ENCODE measurements around the gene LIMS1.
A peak's percentile ranks its signal among the peaks of the same experiment; 100 is the strongest.
"Not testable (repeated sequence)": the region's sequence is repeated elsewhere in the genome, so short reads cannot be mapped to it uniquely, and the experiment has no call there.

LIMS1 gene

GRCh38 chr2:108588070-108588668 is 53.9 kb downstream of the LIMS1 start:
- ATAC-seq: no peak

- no peak for ATAC-seq
Observed at GRCh38 chr2:108589372-108589771, 55.1 kb downstream of the LIMS1 start.

- no peak for ATAC-seq
Observed at GRCh38 chr2:108589781-108590180, 55.5 kb downstream of the LIMS1 start.

GRCh38 chr2:108591163-108591562 is 56.9 kb downstream of the LIMS1 start:
- peak in 1 of 2 donors; percentile 21 for ATAC-seq

DNA sequence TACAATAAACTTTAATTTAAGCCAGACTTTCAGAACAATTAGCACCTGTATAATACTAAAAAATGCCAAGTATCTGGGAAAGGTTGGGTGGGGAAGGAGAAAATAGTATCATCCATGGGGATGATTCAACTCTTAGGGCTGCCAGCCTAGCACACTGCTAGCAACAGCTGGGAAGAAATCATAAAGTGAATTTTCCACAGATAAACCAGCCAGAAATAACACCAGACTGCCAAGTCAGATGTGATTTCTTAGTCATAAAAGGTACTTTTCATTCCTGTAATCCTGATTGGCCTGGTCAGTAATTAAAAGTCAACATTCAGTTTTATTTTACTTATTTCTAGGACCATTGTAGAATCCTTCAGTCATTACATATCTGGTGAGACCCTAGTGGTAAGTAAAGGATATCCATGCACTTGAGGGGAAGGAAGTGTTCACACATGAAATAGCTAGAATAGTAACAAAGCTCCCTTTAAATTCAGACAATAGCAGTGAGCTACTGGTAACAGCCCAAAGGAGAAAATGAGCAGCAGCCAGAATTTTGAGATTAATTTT is 59.4 kb downstream of the LIMS1 start:
- no peak for ATAC-seq

GRCh38 chr2:108594132-108594981 is 60.1 kb downstream of the LIMS1 start:
- peak; percentile 74 to 88 for ATAC-seq

DNA sequence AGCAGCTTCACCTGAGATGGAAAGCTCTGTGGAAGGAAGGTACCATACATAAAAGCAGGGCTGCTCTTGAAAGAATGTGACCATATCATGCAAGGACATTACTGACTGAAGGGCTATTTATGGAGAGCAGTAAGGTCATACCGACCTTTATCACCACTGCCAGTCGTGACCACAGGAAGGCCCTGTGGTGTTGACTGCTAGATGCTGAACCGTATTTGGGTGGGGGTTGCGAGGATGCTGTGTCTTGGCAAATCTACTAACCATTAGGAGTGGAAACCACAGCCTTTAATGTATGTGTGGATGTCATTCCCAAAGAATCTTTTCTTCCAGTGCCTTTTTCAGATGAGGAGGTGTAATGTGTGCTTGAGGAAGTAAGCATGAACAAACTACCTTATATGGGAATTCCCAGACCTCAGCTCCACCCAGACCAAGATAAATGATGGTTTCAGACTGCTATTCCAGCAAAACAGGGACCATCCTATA is 60.8 kb downstream of the LIMS1 start:
- peak in 1 of 2 donors; percentile 27 for ATAC-seq

GRCh38 chr2:108595771-108596170 is 61.5 kb downstream of the LIMS1 start:
- not testable (repeated sequence) for ATAC-seq

DNA sequence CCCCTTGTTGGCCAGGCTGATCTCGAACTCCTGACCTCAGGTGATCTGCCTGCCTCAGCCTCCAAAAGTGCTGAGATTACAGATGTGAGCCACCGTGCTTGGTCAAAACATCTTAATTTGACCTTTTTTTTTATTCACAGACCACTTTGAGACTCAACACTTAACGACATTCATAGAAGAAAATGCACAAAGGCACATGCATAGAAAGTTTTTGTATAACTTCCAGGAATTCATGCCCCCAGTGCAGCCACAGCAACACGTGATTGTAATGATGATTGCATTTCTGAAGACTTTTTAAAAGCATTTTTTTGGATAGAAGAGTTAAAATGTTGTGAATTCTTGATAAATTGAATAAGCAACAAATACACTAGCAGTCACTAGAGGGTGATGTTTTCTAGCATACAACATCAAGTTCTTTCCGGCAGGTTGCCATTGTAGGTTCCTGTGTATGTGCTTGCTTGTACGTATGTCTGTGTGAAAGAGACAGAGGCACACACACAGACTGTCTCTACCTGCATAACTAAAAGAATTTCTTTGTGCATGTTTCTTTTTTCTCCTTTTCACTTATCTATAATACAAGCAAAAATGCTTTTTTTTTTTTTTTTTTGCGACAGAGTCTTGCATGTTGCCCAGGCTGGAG is 63.0 kb downstream of the LIMS1 start:
- peak; percentile 39 to 50 for ATAC-seq

DNA sequence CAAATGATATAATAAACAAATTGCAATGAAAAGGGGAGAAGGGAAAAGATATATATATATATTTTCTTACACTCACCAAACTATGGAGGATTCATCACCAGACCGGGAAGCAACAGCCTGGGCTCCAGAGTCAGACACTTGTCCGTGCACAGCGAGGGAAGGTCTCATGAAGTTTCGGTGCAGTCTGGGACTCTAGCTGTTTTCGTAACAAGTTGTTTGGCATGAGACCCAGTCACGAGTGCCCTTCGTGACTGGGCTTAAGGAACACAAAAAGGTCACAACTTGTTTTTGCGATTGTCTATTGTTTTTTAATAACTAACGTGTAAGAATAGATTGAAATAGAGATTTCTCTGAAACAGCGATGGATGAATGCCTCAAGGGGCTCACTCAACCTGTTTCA is 66.9 kb downstream of the LIMS1 start:
- ATAC-seq: not testable (repeated sequence)

DNA sequence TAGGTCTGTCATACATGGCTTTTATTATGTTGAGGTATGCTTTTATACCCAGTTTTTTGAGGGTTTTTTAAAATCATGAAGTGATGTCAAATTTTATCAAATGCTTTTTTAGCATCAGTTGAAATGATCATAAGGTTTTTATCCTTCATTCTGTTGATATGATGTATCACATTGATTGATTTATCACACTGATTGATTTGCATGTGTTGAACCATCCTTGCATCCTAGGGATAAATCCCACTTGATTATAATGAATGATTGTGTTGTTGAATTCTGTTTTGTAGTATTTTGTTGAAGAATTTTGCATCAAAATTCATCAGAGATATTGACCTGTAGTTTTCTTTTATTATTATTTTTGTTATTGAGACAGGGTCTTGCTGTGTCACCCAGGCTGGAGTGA is 68.2 kb downstream of the LIMS1 start:
- no peak for ATAC-seq

- no peak for ATAC-seq
Observed at GRCh38 chr2:108604196-108604595, 69.9 kb downstream of the LIMS1 start.

GRCh38 chr2:108605947-108606346 is 71.7 kb downstream of the LIMS1 start:
- ATAC-seq: peak; percentile 33 to 58

DNA sequence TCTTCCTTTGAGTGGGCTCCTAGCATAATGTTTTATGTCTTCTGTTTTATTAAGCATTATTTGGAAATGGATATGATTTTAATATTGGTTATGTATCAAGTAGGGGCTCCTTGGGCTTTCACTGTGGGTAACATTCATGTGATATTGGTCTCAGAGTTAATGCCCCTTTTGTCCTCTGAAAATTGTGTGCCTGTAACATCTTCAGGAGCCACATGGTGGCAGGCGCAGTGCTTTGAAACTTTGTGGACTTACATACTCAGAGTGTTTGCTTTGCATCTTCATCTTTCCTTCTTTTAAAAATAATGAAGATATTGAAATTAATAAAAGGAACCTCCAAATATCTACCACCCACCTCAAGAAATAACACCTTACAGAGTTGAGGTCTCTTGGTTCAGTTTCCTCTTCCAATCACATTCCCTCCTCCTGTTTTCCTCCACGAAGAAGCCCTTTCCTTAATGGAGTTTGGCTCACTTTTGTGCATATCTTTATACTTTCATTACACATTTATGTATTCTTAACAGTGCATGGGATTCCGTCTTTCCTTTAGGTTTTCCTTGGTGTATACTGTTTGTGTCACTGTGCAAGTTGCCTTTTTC is 73.5 kb downstream of the LIMS1 start:
- ATAC-seq: no peak

- ATAC-seq: no peak
Observed at GRCh38 chr2:108611021-108611420, 76.8 kb downstream of the LIMS1 start.

GRCh38 chr2:108612153-108612513 is 77.9 kb downstream of the LIMS1 start:
- ATAC-seq: peak; percentile 61 to 63

DNA sequence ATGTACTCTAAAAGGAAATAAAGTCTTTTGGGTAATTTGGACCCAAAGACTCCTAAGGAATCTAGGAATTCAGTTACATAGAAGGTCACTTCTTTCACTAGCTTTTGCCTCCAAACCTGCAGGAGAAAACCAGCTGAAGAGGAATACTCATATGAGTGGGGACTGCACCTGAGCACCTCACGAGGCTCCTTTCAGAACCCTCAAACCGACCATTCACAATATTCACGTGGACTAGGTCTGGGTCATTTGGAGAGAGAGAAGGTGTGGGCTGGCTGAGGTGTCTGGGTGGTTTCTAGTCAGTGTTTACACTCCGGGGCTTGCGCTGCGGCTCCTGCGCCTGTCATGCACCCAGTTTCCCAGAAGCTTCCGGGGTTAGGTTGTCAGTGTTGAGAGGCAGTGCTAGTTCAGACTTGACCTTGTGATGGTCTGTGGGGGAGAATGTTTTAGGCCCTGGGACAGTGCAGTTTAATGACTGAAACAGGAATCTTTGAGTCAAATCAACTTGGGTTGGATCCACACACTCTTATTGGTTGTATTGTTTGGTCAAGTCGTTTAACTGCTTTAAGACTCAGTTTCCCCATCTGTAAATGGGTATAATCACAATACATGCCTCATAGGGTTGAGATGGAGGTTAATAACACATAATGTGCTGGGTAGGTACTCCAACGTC is 78.4 kb downstream of the LIMS1 start:
- peak; percentile 73 to 84 for ATAC-seq

DNA sequence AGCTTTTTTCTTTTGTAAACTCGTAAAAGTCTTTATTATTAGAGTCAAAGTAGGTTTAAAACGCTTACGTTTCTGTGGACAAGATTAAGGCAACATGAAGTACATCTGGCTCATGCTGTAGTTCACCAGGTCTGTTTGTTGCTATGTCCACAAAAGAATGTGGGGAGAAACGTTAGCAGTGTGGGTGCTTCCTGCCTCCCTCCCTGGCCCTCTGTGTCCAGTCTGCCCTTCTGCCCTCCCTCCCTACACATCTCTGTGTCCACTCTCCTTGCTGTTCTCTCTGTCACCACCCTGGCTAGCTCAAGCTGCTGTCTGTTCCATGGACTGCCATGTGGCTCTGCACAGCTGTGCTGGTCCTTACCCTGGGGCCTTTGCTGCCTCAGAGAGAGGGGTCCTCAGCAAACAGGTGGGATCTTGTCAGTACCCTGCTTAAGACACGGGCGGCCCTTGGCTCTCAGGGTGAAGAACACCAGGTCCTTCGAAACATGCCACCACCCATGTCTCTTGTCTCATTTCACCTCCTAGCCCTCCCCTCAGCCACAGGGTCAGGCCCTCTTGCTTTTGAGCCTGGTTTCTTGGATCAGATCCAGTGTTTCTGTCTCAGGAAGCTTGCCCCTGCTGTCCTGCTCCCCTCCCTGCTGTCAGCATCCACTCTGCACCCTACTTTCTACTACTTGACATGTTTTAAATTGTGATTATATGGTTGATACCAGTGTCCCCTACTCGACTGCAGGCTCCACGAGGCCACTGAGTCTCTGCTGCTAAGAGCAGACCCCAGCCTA is 79.2 kb downstream of the LIMS1 start:
- no peak for ATAC-seq

DNA sequence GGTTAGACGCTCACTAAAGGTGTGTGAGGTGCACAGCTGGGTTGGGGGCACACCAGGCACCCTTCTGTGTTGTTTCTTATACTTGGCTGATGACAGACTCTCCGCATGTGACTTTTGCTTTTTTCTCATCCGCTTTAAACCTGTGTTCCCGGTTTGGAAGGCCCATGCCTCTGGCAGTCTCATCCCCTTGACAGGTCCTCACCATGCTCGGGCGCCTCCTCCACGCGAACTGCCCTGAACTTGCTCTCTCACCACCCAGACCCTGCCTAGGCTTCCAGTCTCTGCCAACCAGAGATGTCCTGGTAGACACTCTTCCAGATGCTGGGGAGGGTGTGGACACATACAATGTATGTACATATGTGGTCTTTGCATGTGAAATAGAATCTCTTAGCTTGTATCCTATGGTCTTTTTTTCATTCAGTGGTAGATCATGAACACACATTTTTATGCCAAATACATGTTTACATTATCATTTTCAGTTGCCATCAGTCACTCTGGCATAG is 79.8 kb downstream of the LIMS1 start:
- ATAC-seq: no peak

DNA sequence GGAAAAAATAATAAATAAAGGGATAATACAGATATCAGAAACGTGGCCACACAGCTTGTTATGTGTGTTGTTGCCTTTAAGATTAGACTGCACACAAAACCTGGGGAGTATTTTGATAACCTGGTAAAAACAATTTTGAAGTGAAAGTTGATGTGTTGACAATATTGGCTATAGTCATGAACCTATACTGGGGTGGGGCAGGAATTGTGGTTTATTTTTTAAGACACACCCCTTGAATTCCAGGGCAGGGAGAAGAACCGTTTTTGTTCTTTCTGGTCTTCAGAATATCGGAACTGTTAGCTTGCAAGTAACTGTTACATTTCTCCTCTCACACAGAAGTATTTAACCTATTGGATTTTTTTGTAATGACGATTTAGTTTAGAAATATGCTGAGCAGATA is 80.4 kb downstream of the LIMS1 start:
- ATAC-seq: no peak

DNA sequence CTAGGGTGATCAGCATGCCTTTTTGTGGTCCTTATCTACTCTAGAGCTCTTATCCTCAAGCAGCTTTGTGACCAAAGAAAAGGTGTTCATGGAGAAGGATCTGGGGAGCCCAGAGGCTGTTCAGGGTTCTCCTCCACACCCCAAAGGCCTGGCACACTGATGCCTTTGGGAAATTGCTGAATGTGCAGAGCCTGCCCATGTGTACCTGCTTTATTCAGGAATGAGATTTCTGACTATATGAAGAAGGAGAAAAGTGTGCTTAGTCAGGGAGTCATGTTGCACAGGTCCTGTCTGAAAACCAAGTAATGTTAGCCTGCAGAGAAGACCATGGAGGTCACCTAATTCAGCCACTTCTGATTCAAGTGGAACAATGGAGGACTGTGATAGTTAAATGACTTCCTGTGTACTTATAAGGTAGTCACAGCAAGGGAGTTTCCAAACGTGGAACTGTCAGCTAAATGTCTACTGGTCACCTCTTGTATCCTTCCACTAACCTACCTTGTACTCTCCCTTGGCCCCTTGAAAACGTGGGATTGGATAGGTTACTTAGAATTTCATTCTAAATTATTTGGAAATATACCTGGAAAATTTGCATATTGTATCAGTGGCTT is 81.3 kb downstream of the LIMS1 start:
- no peak for ATAC-seq

Data from activated CD4-positive, CD25-positive, alpha-beta regulatory T cell treated with anti-CD3 and anti-CD28 coated beads, Interleukin-2, amount 50 U/mL, for 24 hours (primary cell).